Frontal cortex (tissue), 4 donors: ENCODE measurements around the gene PPIAL4G. TPM values are rescaled to one million over a fixed set of nuclear protein-coding genes. Genes with fewer than 3 reads are reported as not detected.
"Not testable (repeated sequence)": the region's sequence is repeated elsewhere in the genome, so short reads cannot be mapped to it uniquely, and the experiment has no call there.

Experiments used
- DNase-seq, 2 donors: peaks; one replicate each; pipeline ENCODE4 v3.0.0; 2012; ENCODE audit warnings: low spot score in 2 of 2
- FAIRE-seq: peaks from 2 replicates; lab custom pipeline; 2012; peaks lifted over from hg19 to GRCh38; lab: Jason Lieb, UNC
- small RNA-seq: library from RNA; depleted of rRNA; stranded (forward); fragments of <200 nt; gene quantifications from one replicate; pipeline ENCODE3, GENCODE V24; 2014
- total RNA-seq: library from RNA; depleted of rRNA; stranded (reverse); fragments of >200 nt; gene quantifications from one replicate; pipeline ENCODE4 v1.2.3, GENCODE V29; 2014
- donor health status: control.
- donor health status: control.
- donor health status: control.

Gene PPIAL4G
- total RNA-seq, 1 donor from 2014 or later = 0.41 TPM

DNA sequence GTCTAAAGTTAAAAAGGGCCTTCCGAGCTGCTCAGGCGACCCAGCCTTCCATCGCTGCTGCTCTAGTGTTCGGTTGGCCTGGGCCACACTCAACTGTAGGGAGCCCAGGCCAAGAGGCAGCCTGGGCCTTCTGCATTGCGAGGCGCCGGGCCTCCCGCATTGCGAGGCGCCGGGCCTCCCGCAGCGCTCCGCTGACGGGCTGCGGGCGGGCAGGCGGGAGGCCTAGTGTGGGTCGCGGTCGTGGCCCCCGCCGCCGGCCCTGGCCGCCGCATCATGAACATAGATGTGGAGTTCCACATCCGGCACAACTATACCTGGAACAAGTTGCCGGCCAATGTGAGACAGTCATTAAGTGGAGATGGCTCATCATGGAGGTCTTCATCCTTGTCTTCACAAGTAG lies 48.3 kb downstream of the PPIAL4G start:
- DNase-seq = no peak
- no peak for FAIRE-seq

DNA sequence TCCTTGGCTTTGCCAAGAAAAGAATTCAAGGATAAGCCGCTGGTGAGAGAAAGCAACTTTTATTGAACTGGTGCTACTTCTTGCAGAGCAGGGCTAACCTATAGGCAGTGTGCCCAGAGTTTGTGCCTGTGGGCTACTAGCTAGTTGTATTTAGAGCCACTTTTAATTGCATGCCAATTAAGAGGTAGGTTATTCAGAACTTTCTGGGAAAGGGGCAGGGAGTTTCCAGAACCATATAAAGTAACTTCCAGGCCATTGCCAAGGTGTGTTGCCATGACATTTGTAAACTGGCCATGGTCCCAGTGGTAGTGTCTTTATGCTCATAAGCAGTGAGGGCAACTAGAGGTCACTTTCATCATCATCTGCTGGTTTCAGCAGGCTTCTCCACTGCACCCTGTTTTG lies 50.2 kb downstream of the PPIAL4G start:
- not testable (repeated sequence) for DNase-seq, FAIRE-seq

Small RNA genes within 50 kb of the gene (small RNA-seq; reads per million reads assigned to genes)
- gene RF00003 = 0.23 reads per million

Other genes starting within 250 kb of the PPIAL4G start
- 6.1 TPM for gene NBPF14, start 112.7 kb upstream of the PPIAL4G start, total RNA-seq